Ureter (tissue), 1 donor: ENCODE results near the gene CHCHD6. TPM values are rescaled to one million over a fixed set of nuclear protein-coding genes. Genes with fewer than 3 reads are reported as not detected.

Experiments used
- DNase-seq: peaks from one replicate; pipeline ENCODE4 v3.0.0-alpha.2; 2020; ENCODE audit warnings: low spot score
- total RNA-seq: library from RNA; stranded (reverse); gene quantifications from one replicate; pipeline ENCODE4 v1.2.4, GENCODE V29; 2023
- donor health status: DM: yes; HTN: yes; CAD: no.

The CHCHD6 gene
- total RNA-seq, 1 donor from 2014 or later = 15.9 TPM

GRCh38 chr3:126668450-126669401, 35.3 kb upstream of the CHCHD6 start:
- DNase-seq = no peak

- no peak for DNase-seq
Measured at GRCh38 chr3:126671521-126671920, 32.5 kb upstream of the CHCHD6 start.

- DNase-seq = no peak
Measured at GRCh38 chr3:126672340-126672739, 31.7 kb upstream of the CHCHD6 start.

- no peak for DNase-seq
Measured at GRCh38 chr3:126672741-126673140, 31.3 kb upstream of the CHCHD6 start.

GRCh38 chr3:126676919-126677705, 26.9 kb upstream of the CHCHD6 start:
- no peak for DNase-seq

- no peak for DNase-seq
Measured at GRCh38 chr3:126677862-126678503, 26.1 kb upstream of the CHCHD6 start.

GRCh38 chr3:126678693-126679317, 25.2 kb upstream of the CHCHD6 start:
- DNase-seq = no peak

- peak; percentile 86 for DNase-seq
Measured at GRCh38 chr3:126679318-126679751, 24.7 kb upstream of the CHCHD6 start.

- DNase-seq = no peak
Measured at GRCh38 chr3:126679831-126680666, 24.0 kb upstream of the CHCHD6 start.

- no peak for DNase-seq
Measured at GRCh38 chr3:126680667-126681055, 23.4 kb upstream of the CHCHD6 start.

GRCh38 chr3:126682009-126682408, 22.0 kb upstream of the CHCHD6 start:
- DNase-seq = no peak

- no peak for DNase-seq
Measured at GRCh38 chr3:126683069-126683468, 21.0 kb upstream of the CHCHD6 start.

- no peak for DNase-seq
Measured at GRCh38 chr3:126684218-126684751, 19.8 kb upstream of the CHCHD6 start.

- DNase-seq = no peak
Measured at GRCh38 chr3:126685021-126685420, 19.0 kb upstream of the CHCHD6 start.

GRCh38 chr3:126685493-126685892, 18.5 kb upstream of the CHCHD6 start:
- no peak for DNase-seq

GRCh38 chr3:126691765-126692164, 12.3 kb upstream of the CHCHD6 start:
- no peak for DNase-seq

- no peak for DNase-seq
Measured at GRCh38 chr3:126692858-126693257, 11.2 kb upstream of the CHCHD6 start.

- DNase-seq = no peak
Measured at GRCh38 chr3:126693921-126694320, 10.1 kb upstream of the CHCHD6 start.

GRCh38 chr3:126696701-126697267, 7.3 kb upstream of the CHCHD6 start:
- DNase-seq = no peak

GRCh38 chr3:126699011-126699410, 5.0 kb upstream of the CHCHD6 start:
- DNase-seq = no peak
